Psoas muscle (tissue), 8 donors: ENCODE data around the gene GPR26. TPM values are rescaled to one million over a fixed set of nuclear protein-coding genes. Genes with fewer than 3 reads are reported as not detected.

Experiments used
- ATAC-seq, 4 donors: fragments of 200-7000 bp; cut with Tn5 transposase; one replicate each; pipeline ENCODE4 v1.9.1; 2020; ENCODE audit warnings: moderate library complexity in 3 of 4, mild to moderate bottlenecking in 2 of 4
- DNase-seq, 2 donors: peaks; one replicate each; pipeline ENCODE4 v3.0.0-alpha.2; 2020
- H3K27ac ChIP-seq: fragments of 200-600 bp; one replicate; pipeline ENCODE4 v1.8.0; 2022
- H3K27me3 ChIP-seq, 3 donors: fragments of 200-600 bp in 1 of 3; one replicate each; pipeline versions ENCODE4 v1.6.1 to v1.8.0; 2013 to 2022; ENCODE audit warnings: low read length in 2 of 3, mild to moderate bottlenecking in 2 of 3, moderate library complexity in 1 of 3; ENCODE audit not compliant: insufficient read depth in 3 of 3
- H3K36me3 ChIP-seq, 2 donors: fragments of 200-600 bp in 1 of 2; one replicate each; pipeline versions ENCODE4 v1.6.1 to v1.8.0; 2013 to 2022; ENCODE audit warnings: low read depth in 1 of 2, mild to moderate bottlenecking in 1 of 2, moderate library complexity in 1 of 2; ENCODE audit not compliant: insufficient read depth in 1 of 2
- H3K4me1 ChIP-seq: fragments of 200-600 bp; one replicate; pipeline ENCODE4 v1.8.0; 2022
- H3K4me3 ChIP-seq: fragments of 200-600 bp; one replicate; pipeline ENCODE4 v1.8.0; 2022; ENCODE audit warnings: mild to moderate bottlenecking
- H3K9me3 ChIP-seq: fragments of 200-600 bp; one replicate; pipeline ENCODE4 v1.8.0; 2022
- WGBS, 3 donors: extraction: QIAGEN DNeasy Blood & Tissue Kit; methylation state at CpG; one replicate each; pipeline versions ENCODE4 v1.1.6 to v1.1.7; 2013; 5-methylcytosine and 5-hydroxymethylcytosine counted together
- intact Hi-C, 2 donors: fragments of 100-400 bp; cut with DNase I; formaldehyde crosslinking; loops; one replicate each; pipeline versions ENCODE4 v1.11.0 to v1.14.2; 2022
- polyA plus RNA-seq, 3 donors: library from polyadenylated mRNA; stranded (reverse); fragments of 200-250 nt; gene quantifications; one replicate each; pipeline ENCODE4 v1.2.3, GENCODE V29; 2013
- total RNA-seq, 4 donors: library from RNA; stranded (reverse); fragmentation: NEBNext Ultra II Directional in 2 of 4; extraction: Animal tissue kit (Norgen Biotek cat#: 25700) in 2 of 4; gene quantifications; one replicate each; pipeline versions ENCODE4 v1.2.1 to v1.2.4, GENCODE V29; 2021 to 2023
- TF ChIP-seq, protein P1 (sequence below): fragments of 200-600 bp; IDR thresholded peaks from one replicate; pipeline ENCODE4 v1.8.0; 2022; ENCODE audit warnings: antibody characterized with exemption
- donor health status: healthy with polysubstance abuse.
- donor health status: DM: no; HTN: no; CAD: no; lungs with moderate emphysema.
- donor health status: Bipolar disorder and iron deficiency.
- donor health status: healthy.
- donor health status: DM: yes; HTN: yes; CAD: no.
- donor health status: DM: no; HTN: no; CAD: no.
- donor health status: DM: no; HTN: no; CAD: no.
- donor health status: DM: yes; HTN: yes; CAD: no.

Gene GPR26
- total and polyA plus RNA-seq, 7 donors = 0.01 TPM; not detected in 6

- intact Hi-C loops = no loop called here
- WGBS, 3 donors = 4 to 8% (median 5%) methylated on average over 27 to 46 of the region's 47 CpGs
Measured at GRCh38 chr10:123665491-123666286, 466 bp upstream of the GPR26 start.

GRCh38 chr10:123669886-123670285, 3.7 kb downstream of the GPR26 start:
- DNase-seq = no peak
- Histone ChIP-seq H3K36me3 (no peaks in the 10 kb centered on the region), H3K27ac (no peak overlapping the region), H3K4me3 (no peak overlapping the region), H3K4me1 (no peaks in the 10 kb centered on the region), H3K9me3 (no peaks in the 10 kb centered on the region), H3K27me3 (peaks cover 0 to 25% (median 14%) of the 10 kb centered on the region in 3 donors)
- TF ChIP-seq, protein P1, sequence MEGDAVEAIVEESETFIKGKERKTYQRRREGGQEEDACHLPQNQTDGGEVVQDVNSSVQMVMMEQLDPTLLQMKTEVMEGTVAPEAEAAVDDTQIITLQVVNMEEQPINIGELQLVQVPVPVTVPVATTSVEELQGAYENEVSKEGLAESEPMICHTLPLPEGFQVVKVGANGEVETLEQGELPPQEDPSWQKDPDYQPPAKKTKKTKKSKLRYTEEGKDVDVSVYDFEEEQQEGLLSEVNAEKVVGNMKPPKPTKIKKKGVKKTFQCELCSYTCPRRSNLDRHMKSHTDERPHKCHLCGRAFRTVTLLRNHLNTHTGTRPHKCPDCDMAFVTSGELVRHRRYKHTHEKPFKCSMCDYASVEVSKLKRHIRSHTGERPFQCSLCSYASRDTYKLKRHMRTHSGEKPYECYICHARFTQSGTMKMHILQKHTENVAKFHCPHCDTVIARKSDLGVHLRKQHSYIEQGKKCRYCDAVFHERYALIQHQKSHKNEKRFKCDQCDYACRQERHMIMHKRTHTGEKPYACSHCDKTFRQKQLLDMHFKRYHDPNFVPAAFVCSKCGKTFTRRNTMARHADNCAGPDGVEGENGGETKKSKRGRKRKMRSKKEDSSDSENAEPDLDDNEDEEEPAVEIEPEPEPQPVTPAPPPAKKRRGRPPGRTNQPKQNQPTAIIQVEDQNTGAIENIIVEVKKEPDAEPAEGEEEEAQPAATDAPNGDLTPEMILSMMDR = no peak
- ATAC-seq = no peak
- intact Hi-C loops = no loop called here

More at GRCh38 chr10:123665491-123666286, 466 bp upstream of the GPR26 start:
- DNase-seq (no peak), ATAC-seq (no peak)
- Histone ChIP-seq H3K4me3 (no peak overlapping the region), H3K9me3 (no peaks in the 10 kb centered on the region), H3K27me3 (peaks cover 0 to 30% (median 14%) of the 10 kb centered on the region in 3 donors), H3K36me3 (no peaks in the 10 kb centered on the region), H3K27ac (no peak overlapping the region), H3K4me1 (no peaks in the 10 kb centered on the region)
- TF ChIP-seq, protein P1 = no peak

- H3K27ac ChIP-seq = no peak overlapping the region
- TF ChIP-seq, protein P1 = no peak
- no peak overlapping the region for H3K4me3 ChIP-seq
- no peaks in the 10 kb centered on the region for H3K9me3 ChIP-seq
- no peaks in the 10 kb centered on the region for H3K4me1 ChIP-seq
- H3K27me3 ChIP-seq = peaks cover 0 to 5% (median 0%) of the 10 kb centered on the region in 3 donors
- intact Hi-C loops = no loop called here
- ATAC-seq (no peak), DNase-seq (no peak)
- H3K36me3 ChIP-seq = no peaks in the 10 kb centered on the region
- 44 to 67% (median 46%) methylated on average over 1 of the region's 1 CpG for WGBS, 3 donors
Measured at GRCh38 chr10:123673198-123673597, 7.0 kb downstream of the GPR26 start.

- Histone ChIP-seq H3K36me3 (no peaks in the 10 kb centered on the region), H3K9me3 (no peaks in the 10 kb centered on the region), H3K27me3 (no peaks in the 10 kb centered on the region), H3K4me3 (no peak overlapping the region), H3K4me1 (no peaks in the 10 kb centered on the region), H3K27ac (no peak overlapping the region)
- TF ChIP-seq, protein P1 = no peak
- 75 to 83% (median 79%) methylated on average over 11 of the region's 11 CpGs for WGBS, 3 donors
- intact Hi-C loops = no loop called here
- DNase-seq = no peak
- ATAC-seq = no peak
Measured at GRCh38 chr10:123674741-123675140, 8.6 kb downstream of the GPR26 start.
